Activated CD4-positive, alpha-beta T cell treated with anti-CD3 and anti-CD28 coated beads, Interleukin-2, amount 50 U/mL, for 48 hours (primary cell): Measurements from ENCODE around the gene CLK3.
"Not testable (repeated sequence)": the region's sequence is repeated elsewhere in the genome, so short reads cannot be mapped to it uniquely, and the experiment has no call there.

Experiments used
- DNase-seq, 2 experiments: peaks; one replicate each; pipeline ENCODE4 v3.0.0-alpha.2; 2020

The CLK3 gene

DNA sequence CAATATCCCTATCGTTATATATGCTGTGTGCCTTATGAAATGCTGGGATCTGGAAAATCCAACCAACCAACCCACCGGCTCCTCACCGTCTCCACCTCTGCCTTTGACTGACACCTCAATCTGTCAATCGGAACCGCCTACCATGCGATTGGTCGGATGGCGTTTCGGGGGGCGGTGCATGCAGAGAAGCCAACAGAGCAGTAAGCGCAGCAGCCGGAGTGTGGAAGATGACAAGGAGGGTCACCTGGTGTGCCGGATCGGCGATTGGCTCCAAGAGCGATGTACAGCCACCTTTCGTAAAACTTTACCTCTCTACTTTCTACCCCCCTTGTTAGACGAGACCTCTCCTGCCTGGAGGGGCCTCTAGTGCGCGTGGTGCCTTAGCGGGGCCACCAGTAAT, 6.3 kb downstream of the CLK3 start:
- DNase-seq: no peak

GRCh38 chr15:74622758-74623157, 7.1 kb downstream of the CLK3 start:
- DNase-seq: no peak

DNA sequence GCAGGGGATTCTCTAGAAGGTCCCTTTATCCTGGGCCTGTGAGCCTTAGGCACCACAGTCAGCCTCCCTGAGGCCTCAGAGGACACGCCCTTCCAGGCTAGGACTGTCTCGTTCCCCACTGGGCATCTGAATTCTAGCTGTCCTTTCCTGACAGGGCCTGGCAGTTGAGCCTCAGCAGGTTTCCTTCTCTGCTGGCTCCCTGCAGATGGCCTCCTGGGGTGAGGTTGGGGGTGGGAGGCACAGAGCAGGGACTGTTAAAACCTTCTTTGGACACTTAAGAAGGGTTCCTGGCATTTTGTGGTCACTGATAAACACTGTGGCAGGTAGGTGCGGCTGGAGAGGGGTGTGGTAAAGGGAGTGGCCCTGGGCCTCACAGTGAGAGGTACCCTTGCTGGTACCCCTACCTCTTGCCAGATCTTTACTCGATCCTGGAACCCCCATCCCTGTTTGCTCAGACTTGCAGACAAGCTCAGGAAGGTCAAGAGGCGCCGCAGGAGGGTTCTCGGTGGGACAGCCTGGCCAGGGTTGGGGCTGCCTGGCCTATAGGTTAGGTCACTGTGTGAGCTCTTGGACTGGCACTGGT, 8.5 kb downstream of the CLK3 start:
- DNase-seq: no peak

DNA sequence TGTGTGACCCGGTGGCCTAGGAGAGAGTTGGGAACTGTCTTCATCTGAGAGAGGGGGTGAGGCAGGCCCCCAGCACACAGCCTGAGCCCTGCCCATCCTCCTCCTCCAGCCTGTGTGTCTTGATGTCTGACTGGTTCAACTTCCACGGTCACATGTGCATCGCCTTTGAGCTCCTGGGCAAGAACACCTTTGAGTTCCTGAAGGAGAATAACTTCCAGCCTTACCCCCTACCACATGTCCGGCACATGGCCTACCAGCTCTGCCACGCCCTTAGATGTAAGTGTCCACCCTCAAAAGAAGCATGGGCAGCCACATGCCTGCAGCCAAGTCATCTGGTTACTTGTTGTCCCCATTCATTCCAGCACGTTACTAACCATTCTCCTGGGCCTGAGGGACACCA, 10.1 kb downstream of the CLK3 start:
- no peak for DNase-seq

DNA sequence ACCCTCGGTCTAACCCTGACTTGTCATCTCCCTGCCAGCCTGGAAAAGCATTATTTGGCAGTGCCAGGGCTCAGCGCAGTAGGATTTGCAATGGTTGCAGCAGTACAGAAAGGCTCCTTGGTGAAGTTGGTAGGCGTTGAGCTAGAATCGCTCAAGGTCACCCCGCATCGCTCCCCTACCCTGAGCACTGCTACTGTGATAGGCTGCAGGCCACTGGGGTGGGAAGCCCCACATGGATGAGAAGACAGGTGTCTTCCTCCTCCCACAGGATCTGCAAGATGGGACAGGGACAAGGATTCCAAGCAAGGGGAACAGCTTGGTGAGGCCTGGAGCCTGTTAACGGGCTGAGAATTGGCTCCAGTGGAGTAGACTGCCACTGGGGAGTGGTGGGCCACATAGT, 10.7 kb downstream of the CLK3 start:
- no peak for DNase-seq

DNA sequence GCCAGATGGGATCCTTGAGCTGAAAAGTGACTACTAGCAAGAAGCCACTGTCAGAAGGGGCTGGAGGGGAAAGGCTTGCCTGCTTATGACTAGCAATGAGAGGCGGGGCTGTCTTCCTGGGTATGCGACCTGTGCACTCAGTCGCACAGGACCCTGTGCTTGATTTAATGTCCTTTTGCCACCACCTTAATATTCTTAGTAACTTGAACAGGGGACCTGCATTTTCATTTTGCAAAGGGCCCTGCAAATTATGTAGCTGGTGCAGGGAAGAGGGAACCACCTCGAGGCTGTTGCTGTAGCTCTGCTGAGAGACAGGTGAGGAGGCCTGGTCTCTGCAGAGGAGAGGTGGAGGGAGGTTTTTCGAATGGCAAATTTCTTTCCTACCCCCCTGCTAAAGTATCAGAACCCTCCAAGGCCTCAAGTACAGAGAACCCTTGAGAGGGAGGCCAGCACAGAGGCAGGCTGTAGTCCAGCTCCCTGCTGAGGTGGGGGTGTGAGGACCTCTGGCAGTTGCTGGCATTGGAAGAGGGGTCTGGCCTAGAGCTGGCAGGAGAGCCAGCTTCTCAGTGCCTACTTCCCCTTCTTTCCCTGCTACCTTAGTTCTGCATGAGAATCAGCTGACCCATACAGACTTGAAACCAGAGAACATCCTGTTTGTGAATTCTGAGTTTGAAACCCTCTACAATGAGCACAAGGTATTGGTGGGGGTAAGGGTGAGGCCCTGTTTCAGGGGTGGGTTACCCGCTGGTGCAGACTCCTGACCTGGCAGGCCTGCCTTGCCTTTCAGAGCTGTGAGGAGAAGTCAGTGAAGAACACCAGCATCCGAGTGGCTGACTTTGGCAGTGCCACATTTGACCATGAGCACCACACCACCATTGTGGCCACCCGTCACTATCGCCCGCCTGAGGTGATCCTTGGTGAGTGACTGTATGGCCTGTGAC, 11.4 kb downstream of the CLK3 start:
- DNase-seq: no peak

DNA sequence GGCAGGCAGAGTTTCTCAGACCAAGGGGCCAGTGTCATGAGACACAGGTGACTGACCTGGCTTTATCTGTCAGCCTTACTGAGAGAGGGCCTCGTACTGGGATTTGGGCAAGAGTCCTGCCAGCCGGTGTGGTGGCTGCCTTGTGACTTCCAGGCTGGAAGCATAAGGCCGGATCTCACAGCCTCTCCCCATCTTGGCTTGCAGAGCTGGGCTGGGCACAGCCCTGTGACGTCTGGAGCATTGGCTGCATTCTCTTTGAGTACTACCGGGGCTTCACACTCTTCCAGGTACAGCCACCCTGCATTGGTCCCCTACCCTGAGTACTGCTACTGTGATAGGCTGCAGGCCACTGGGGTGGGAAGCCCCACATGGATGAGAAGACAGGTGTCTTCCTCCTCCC, 12.1 kb downstream of the CLK3 start:
- no peak for DNase-seq

GRCh38 chr15:74628199-74628598, 12.6 kb downstream of the CLK3 start:
- no peak for DNase-seq

GRCh38 chr15:74628949-74629348, 13.3 kb downstream of the CLK3 start:
- no peak for DNase-seq

- DNase-seq: not testable (repeated sequence)
These were observed 14.1 kb downstream of the CLK3 start for GRCh38 chr15:74629696-74630095.

DNA sequence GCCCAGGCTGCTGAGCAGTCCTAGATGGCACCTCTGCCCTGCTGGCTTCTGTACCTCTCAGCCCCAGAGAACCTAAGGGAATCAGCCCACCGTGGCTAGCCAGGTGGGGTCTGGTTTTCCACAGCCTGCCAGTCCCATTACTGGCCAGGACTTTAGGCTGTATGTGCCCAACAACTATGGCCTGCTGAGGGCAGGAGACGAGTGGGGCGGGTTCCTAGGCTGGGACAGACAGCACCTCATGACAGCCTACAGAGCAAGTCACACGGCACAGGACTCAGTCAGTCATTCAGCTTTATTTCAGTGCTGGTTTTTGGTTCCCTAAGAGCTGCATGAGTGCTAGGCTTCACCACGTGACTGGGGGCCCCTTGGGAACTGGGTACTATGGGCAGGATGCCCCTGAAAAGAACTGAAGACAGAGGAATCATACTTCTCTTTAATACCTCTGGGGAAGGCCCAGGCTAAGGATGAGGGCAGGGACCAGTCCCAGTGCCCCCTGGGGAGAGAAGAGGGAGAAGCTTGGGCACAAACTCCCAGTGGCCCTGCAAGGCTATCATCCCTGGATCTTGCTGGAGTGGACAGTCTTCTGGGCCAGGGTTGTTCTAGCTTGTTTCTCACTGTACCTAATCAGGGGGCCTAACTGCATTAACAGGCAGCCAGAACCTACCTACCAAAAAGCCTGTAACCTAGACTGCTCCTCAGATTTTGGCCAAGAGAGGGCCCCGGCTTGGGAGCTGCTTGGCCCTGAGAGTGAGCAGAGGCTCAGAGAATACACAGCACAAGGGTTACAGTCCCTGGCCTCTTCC, 14.8 kb downstream of the CLK3 start:
- no peak for DNase-seq

DNA sequence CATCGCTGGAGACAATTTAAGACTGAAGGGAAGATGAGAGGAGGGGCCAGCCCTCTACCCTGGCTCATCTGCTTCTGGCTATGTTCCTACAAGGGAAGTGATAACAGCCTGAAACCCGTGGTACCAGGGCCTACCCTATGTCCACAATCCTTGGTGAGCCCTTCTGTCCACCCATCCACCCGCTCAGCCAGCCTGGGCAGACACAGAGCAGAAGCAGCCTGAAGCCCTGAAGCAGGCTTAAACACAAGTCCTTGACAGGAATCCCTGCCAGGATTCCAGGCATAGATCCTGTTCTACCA, 15.4 kb downstream of the CLK3 start:
- no peak for DNase-seq

- DNase-seq: no peak
These were observed 15.8 kb downstream of the CLK3 start for GRCh38 chr15:74631408-74631807.

GRCh38 chr15:74631935-74632560, 16.4 kb downstream of the CLK3 start:
- peak; percentile 70 to 77 for DNase-seq

DNA sequence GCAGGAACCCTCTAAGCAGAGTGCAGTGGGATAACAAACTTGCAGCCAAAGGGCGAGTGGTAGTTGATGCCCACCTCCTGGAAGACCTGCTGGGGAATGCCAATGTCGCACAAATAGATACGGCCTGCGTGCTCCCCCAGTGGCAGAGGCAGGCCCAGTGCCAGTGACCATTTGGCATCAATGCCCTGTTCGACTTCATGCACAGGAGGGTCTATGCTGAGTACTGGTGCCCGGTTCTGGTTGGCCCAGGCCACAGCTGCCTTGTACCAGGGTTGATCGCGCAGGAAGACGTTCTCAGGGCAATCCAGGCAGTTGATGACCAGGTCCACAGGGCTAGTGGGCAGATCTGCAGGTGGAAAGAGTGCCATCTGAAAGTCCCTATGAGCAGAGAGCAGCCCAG, 17.0 kb downstream of the CLK3 start:
- DNase-seq: no peak

DNA sequence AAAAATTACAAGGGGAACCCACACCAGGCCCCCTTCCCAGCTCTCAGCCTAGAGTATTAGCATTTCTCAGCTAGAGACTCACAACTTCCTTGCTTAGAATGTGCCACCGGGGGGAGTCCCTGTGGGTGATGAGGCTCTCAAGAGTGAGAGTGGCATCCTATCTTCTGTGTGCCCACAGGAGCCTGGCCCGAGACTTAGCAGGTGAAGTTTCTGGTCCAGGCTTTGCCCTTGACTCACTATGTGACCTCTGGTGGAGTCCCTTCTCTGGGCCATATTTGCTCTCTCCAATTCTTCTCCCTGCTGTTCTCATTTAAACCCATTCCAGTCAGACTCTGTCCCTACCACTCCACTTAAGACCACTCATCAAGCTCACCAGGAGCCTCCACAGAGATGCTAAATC, 18.1 kb downstream of the CLK3 start:
- DNase-seq: no peak

DNA sequence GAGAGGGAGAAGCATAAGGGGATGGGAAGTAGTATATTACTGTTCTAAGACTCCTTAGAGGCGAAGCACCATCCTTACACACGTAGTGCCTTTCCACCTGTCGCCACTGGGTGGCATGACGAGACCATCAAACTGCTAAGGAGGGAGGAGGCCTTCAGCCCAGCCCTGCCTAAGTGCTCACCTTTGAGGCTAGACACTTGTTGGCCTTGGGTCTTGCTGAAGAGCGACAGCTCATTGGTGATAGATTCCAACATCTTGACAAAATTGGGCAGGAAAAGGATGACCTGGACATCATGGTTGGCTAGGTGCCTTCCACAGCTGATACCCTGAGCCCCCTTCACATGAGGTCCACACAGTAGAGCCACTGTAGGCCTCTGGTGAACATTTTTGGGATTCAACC, 19.6 kb downstream of the CLK3 start:
- DNase-seq: peak; percentile 74 to 78

DNA sequence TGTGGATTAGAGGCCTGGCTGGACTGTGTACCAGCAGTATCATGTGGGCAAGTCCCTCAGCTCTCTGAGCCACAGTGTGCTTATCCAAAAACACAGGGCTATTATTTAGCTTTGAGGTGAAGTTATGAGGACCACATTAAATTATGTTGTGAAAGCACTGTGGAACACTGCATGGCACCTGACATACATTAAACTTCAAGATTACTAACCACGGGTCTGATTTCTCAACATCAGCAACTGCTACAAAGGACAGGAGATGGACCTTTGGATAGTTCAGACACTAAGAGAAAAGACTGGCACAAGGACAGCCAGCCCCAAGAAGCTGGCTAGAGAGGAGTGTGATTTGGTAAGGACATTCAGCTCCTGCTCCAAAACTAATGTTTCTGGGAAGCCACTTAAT, 21.3 kb downstream of the CLK3 start:
- no peak for DNase-seq

- DNase-seq: no peak
These were observed 25.5 kb downstream of the CLK3 start for GRCh38 chr15:74641151-74641550.

GRCh38 chr15:74642348-74642733, 26.7 kb downstream of the CLK3 start:
- no peak for DNase-seq

GRCh38 chr15:74642734-74643664, 27.4 kb downstream of the CLK3 start:
- DNase-seq: no peak

GRCh38 chr15:74643665-74644204, 28.1 kb downstream of the CLK3 start:
- no peak for DNase-seq
